ENCODE results near the gene GCSAML.
"Not testable (repeated sequence)": the region's sequence is repeated elsewhere in the genome, so short reads cannot be mapped to it uniquely, and the experiment has no call there.

GCSAML gene

DNA sequence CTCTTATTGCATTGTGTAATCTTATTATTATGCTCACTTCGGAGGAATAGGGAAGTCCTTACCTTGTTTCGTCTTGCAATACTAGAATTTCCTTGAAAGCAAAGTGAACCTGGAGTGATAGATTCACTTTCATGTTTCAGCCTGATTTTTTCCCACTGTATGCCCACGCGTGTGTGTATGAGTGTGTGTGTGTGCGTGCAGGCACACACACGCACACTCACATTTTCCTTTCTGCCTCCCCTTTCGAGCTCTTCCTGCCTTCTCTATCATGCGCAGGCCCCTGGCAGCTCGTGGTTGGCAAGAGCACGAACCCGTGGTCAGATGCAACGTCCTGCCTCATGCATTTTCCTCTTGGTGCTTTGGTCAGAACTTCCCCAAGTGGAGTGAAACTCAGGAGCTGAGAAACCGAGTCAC is at the start of gene GCSAML:
TSS of gene GCSAML (plus strand) at position 366 of the 414 bp plus-strand sequence. CDS start 58 bp downstream, outside the sequence.
- no peak for DNase-seq (ENCODE audit: low read depth)

DNA sequence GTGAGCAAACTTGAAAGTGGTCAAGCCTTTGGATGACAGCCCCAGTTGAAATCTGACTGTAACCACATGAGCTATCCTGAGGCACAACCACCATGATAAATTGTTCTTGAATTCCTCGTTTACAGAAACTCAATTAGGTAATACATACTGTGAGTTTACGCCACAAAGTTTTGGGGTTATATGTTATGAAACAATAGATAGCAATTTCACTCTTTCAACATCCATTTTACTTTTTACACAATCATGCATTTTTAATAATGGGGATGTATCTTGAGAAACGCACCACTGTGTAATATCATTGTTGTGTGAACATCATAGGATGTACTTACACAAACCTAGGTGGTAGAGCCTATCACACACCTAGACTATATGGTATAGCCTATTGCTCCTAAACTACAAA is 48.1 kb upstream of the GCSAML start:
- no peak for DNase-seq (ENCODE audit: low read depth)

DNA sequence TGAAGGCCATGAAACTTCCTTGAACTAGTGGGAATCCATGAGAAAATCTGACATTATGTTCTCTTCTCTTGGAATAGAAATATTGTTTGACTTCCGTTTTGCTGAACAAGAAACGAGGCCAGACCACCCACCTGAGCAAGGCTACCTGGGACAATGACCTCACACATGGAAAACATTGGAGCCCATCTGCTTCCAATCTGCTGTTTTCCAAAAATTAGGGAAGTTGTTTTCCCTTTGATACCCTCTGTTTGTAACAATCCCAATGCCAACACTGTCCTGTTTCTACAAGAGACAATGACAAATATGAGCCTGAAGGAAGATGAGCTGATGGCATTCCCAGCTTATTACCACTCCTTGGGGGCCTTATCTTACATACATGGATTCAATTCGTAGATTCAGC is 42.1 kb upstream of the GCSAML start:
- no peak for DNase-seq (ENCODE audit: low read depth)

DNA sequence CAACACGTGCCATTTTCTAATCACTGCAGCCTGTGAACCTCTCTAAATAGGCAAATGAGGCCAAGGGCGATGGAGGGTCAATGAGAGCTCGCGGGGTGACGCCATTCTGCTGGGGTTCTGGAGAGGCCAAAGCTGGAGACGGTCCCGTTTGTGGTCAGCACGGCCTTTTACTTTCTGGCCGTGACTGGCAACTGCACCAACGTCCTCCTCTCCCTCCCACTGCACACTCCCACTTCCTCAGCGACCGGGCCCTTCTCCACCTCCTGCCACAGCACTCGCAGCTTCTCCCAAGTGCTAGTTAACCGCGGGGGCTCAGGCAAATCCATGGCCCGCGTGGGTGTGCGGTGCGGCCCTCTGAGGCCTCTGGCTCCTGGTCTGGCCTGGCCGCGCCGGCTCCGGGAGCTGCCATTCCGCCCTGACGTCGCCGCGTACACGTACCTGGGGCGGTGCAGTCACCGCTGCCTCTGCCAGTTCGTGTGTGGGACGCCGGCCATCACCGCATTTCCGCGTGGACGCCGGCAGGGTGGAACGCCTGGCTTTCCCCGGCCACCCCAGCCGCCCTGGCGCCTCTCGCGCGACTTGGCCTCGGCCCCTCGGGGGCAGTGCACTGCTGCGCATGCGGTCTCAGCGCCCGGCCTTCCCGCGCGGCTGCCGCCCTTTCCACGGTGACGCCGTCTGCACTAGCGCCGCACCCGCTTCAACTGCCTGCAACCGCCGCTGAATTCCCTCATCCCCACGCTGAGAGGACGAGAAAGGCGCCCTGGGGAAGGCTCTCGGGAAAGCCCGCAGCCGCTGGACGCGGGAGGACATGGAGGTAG is 30.9 kb upstream of the GCSAML start:
- DNase-seq (ENCODE audit: low read depth) = no peak

DNA sequence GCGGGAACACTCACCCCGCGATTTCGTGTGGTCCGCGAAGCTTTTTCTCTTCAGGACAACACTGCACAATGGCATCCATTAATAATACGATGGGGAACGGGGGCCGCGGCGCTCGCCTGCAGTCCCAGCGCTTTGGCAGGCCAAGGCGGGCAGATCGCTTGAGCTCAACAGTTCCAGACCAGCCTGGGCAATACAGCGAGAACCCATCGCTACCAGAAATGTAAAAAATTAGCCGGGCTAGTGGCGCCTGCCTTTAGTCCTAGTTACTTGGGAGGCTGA is 30.4 kb upstream of the GCSAML start:
- no peak for DNase-seq (ENCODE audit: low read depth)

DNA sequence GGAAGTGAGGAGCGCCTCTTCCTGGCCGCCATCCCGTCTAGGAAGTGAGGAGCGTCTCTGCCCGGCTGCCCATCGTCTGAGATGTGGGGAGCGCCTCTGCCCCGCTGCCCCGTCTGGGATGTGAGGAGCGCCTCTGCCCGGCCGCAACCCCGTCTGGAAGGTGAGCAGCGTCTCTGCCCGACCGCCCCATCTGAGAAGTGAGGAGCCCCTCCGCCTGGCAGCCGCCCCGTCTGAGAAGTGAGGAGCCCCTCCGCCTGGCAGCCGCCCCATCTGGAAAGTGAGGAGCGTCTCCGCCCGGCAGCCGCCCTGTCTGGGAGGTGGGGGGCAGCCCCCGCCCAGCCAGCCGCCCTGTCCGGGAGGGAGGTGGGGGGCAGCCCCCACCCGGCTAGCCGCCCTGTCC is 27.0 kb upstream of the GCSAML start:
- not testable (repeated sequence) for DNase-seq (ENCODE audit: low read depth)

DNA sequence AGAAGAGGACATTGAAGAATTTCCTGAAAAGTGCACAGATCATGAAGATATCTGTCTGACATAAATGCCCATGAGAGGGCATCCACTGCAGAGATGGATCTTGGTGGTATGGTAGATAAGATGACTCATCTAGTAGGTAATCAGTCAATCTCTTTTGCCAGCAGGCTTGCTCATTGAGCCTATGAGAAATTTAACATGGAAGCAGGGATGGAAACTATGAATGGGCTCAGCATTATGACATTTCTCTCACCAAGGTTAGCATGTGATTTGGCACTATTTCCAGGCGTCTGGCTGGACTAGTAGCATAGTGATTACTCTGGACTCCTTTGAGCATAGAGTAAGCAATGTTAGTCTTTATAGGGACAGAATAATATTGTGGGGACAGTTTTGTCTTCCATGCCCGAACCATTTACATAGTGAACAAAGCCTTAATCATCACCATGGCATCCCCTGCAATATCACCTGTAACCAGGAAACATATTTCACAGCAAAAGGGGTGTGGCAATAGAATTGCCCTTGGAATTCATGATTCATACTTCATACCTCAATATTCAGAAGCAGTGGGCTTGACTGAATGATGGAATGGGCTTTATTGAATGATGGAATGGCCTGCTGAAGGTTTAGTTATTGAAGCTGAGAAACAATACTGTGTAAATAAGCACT is 20.0 kb upstream of the GCSAML start:
- DNase-seq (ENCODE audit: low read depth) = no peak

DNA sequence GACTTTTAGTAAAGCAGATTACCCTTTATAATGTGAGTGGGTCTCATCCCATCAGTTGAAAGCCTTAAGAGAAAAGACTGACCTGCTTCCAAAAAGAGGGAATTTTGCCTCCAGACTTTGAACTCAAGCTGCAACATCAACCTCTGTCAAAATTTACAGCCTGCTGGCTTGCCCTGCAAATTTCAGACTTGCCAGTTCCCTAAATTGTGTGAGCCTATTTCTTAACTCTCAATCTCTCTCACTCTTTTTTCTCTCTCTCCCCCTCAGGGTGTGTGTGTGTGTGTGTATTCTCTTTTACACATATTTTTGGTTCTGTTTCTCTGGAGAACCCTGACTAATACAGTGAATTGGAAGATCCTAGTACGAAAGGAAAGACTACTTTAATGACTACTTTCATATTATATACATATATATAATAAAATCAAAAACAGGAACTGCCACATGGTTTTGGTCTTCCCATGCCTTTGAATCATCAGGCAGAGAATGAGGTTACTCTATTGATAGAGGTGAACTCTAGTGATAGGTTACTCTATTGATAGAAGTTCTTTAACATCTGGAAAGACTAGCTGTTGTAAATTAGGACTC is 19.1 kb upstream of the GCSAML start:
- no peak for DNase-seq (ENCODE audit: low read depth)

DNA sequence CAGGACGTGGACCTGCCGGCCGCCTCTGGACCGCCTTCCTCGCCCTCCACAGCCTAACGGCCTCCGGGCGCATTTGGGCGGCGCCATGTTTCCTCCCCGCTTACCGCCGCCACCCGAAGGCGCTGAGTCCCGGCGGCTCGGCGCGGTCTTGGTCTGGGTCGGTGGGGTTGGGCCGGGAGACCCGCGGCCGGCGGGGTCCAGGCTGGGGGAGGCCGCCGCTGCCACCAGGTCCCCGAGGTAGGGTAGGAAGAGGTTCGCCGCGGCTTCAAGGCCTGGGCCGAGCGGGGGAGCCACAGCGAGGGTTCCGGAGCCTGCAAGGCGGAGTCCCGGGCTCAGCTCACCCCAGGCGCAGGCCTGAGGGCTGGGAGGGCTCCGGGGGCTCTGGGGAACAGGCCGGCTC is 18.1 kb upstream of the GCSAML start:
- no peak for DNase-seq (ENCODE audit: low read depth)

DNA sequence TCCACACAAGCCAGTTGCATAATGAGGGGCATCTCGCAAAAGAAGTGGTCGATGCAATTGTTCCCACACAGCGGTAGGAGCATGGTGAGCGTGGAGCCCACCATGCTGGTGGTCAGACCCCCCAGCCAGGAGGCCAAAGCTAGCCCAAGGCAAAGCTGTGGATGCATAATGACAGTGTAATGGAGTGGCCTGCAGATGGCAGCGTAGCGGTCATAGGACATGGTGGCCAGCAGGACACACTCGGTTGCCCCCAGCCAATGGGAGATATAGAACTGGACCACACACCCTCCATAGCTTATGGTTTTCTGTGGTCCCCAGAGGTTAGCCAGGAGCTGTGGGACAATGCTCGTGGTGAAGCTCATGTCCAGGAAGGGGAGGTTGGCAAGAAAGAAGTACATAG is 17.0 kb upstream of the GCSAML start:
- DNase-seq (ENCODE audit: low read depth) = no peak

DNA sequence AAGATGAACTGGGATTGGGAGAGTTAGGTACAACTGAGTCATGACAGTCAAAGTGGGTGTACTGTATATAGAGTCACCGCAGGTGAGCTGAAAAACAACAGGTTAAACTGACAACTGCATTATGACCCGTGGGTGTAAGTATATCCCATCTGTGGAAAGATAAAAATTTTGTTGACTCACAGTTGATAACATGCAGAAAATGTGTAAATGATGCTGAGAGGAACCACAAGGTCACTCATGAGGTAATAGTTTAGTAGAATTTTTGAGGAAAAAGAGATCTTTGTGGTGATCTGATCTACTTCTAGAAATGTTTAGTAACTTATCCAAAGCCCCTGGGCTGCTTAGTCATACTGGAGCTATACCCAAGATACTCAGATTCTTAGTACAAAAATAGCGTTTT is 13.5 kb upstream of the GCSAML start:
- DNase-seq (ENCODE audit: low read depth) = peak; percentile 1

DNA sequence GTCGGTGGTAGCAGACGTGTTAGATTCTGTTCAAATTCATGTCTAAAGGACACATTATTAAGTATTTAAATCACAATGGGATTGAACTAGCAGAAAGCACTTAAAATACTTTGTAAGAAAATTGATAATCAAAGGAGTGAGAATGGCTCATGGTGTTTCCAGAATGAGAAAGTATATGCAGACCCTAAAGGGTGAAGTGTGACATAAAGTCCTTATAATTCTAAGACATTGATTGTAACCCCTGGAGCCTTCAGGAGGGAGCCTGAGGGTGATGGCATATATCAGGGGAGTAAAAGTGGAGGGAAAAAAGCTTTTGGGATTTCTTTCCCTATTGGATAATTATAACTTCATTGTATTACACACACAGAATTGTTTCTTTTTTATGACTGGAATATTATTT is 12.6 kb upstream of the GCSAML start, which contains the start of gene OR2C3:
TSS of gene OR2C3 (minus strand) at position 101 of the 400 bp plus-strand sequence. CDS start 3,929 bp downstream, outside the sequence.
- no peak for DNase-seq (ENCODE audit: low read depth)

DNA sequence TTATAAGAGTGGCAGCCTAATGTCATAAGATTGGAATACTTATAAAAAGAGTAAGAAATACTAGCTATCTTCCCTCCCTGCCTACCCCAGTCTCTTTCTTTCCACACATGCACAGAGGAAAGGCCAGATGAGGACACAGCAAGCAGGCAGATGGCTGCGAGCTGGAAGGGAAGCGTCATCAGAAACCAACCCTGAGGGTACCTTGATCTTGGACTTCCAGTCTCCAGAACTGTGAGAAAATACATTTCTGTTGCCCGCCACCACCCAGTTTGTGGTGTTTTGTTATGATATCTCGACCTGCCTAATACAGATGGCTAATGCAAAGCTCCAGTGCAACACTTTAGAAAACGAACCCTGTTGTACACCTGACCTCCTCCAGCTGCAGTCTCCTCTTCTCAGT is 10.4 kb upstream of the GCSAML start:
- DNase-seq (ENCODE audit: low read depth) = no peak

DNA sequence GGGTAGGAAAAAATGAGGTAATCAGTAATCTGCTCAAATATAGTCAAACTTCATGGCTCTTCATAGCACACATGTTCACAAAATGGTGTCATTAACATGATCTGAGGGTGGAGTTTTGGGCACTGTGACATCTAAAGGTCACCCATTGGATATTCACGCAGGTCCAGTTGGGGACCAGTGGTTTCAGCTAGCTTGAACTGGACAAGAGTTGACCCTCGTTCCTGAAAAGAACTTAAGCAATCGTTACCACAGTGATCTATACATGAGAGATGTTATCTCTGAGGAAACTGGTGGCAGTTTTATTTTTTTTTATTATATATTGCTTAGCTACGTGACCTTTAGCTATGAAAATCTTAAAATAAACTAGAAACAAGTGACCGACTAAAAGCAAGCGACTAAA is 9.7 kb upstream of the GCSAML start:
- no peak for DNase-seq (ENCODE audit: low read depth)

DNA sequence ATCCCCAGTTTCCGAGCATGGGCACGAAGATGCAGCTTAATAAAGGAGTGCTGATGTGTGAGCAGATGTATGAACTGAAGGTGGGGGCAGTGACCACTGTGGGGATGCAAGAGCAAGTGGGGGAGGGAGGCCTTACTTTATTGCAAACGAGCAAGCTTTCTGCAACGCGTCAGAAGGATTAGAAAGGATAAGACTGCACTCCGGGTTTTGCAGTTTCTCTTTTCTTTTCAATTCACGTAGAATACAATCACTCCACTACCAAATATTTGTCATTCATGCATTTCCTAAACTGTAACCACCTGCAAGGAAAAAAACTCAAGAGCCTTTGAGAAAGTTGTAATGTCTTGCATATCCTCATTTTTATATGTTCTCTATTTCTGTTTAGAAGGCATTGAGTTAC is 8.4 kb upstream of the GCSAML start:
- DNase-seq (ENCODE audit: low read depth) = no peak

DNA sequence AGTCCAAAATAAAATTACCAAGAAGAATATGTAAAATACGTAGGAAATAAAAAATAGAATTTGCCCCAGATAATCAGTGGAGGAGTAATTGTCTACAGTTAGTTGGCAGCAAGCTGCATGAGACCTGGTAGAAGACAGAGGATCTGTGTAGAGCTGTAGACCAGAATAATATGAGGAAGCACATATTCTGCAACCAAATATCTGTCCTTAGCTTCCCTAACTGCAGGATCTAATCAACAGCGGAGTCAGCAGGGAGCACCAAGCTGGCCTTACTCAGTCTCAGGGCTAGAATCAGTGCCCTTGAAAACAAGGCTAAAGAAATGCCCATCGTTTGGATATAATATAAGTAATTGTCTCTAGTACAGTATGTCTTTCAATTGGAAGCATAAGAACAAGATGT is 6.1 kb upstream of the GCSAML start:
- no peak for DNase-seq (ENCODE audit: low read depth)

DNA sequence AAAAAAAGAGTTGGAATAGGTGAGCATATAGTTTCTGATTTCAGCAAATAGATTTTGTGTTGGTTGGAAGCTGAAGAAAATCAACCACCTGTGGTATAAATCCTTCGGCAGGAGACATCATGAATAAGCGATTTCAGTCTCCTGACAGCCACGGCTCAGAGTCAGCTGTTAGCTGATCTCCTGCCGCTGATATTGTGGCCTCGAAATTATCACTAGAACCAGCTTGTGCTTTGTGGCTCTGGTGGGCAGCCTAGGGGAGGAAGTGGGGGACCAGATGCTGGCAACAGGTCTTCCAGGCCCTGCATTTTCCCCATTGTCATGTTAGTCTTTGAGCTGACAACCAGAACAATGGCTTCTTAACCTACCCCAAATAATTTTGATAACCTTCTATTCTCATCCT is 842 bp upstream of the GCSAML start:
- no peak for DNase-seq (ENCODE audit: low read depth)

DNA sequence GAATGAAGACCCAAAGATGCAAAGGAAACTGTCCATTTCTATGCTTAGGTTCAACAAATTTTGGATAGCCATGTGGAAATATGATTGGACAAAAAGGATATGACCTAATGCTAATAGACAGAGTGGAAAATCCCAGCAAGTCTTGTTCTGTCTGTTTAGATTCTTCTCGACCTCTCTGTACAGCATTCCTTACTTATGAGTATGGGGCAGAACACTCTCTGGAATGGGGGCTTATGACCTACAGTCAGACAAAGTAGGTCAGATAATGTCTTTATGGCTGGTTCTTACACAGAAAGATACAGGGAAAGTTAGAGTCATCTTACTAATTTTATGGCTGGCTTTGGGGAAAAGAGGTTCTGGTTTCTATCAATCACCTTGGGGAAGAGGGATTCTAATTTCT is 2.8 kb downstream of the GCSAML start:
- DNase-seq (ENCODE audit: low read depth) = peak; percentile 20

DNA sequence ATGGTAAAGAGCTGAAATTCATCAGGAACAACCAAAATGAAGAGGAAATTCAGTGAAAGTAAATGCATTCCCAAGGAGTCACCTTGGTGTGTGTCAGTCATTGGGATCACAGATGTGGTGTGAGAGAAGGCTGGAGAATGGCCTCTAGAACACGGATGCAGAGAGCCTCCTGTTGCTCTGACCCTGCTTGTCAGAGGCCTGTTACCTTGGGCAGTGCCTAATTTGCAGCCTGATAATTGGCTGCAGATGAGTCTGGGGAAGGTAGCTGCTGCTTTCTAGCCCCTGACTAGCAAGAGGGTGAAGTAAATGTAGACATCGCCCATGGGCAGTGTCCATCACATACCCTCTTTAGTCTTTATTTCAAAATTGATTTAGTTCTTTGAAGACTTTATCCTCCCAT is 3.3 kb downstream of the GCSAML start:
- DNase-seq (ENCODE audit: low read depth) = no peak

DNA sequence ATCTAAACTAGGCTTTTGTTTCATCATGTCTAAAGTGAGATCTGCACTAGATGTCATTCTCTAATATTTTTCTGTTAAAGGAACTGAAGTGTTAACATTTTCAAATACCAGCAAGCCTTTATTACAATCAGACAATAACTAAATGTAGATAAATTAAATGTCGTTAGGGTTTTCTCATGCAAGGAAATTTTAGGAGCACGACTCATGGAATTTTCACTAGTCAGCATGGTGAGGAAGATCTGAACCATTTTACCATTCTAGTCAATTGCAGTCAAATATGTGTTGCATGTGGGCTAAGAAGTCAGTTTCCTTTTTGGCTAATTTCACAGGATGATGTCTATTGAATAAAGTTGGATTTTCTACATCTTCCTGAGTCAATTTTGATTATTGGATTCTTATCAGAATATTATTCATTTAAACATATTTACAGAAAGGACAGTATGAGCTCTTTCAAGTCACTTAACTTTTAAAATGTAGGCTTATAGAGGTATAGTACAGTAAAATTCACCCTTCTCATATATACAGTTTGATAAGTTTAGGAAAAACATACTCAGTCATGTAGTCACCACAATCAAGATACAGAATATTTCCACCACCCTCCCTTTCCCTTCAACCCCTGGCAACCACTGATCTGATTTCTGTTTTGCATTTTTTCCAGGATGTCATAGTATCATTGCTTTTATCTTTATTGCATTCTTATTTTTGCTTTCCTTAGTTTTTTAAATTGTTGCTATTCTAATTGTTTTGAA is 9.2 kb downstream of the GCSAML start:
- no peak for DNase-seq (ENCODE audit: low read depth)

DNA sequence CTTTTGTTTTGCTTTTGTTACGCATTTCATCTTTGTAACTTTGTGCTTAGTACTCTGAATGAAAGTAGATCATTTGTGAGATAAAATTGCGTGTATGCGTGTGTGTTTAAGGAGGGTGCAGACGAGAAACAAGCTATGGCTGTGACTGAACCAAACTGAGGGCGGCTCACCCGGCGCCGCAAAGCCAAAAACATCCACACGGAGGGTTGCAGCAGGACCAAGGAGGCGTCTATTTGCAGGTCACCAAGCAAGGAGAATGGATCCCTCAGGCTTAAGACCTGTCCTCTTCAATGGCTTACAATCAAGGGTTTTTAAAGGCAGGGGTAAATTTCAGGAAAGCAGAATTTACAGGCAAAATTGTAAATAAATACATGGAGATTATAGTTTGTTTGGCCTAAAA is 12.8 kb downstream of the GCSAML start:
- DNase-seq (ENCODE audit: low read depth) = no peak

DNA sequence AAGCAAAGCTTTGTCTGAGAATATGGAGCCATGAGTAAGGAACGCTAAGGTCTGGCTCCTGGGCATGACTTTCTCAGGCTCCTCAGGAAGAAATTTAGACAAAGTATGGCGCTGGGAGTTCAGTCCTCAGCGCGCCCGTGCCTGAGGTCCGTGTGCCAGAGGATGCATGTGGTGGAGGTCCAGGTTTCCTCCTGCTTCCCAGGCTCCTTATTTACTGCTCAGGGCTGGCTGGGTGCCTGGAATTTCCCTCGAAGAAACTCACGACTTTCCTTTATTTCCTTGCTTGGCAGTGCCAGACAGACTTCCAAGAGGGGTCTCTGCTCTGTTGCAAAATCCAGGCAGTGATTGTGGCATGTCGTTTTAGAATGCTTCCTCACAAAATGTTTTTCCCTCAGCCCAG is 13.3 kb downstream of the GCSAML start:
- no peak for DNase-seq (ENCODE audit: low read depth)

DNA sequence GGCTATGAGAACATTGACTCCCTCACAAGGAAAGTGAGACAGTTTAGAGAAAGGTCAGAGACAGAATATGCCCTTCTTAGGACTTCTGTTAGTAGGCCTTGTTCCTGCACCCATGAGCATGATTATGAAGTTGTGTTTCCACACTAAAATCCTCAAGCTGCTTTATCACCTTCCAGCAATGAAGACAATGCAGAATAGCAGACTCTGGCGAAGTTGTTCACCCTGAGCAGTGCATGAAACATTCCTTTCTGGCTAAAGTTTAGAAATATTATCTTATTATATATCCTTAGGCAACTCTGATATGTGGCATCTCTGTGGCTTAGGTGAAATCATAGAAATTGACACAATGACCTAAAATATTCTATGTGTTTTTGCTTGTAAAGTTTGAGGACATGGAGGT is 25.3 kb downstream of the GCSAML start:
- no peak for DNase-seq (ENCODE audit: low read depth)

All from iris pigment epithelial cell (primary cell).